ENCODE measurements around the gene HNF1B. TPM values are rescaled to one million over a fixed set of nuclear protein-coding genes. Genes with fewer than 3 reads are reported as not detected.
A peak's percentile ranks its signal among the peaks of the same experiment; 100 is the strongest.
"Not testable (repeated sequence)": the region's sequence is repeated elsewhere in the genome, so short reads cannot be mapped to it uniquely, and the experiment has no call there.

The HNF1B gene
- total RNA-seq, 1 experiment from 2014 or later = 91.4 TPM

DNA sequence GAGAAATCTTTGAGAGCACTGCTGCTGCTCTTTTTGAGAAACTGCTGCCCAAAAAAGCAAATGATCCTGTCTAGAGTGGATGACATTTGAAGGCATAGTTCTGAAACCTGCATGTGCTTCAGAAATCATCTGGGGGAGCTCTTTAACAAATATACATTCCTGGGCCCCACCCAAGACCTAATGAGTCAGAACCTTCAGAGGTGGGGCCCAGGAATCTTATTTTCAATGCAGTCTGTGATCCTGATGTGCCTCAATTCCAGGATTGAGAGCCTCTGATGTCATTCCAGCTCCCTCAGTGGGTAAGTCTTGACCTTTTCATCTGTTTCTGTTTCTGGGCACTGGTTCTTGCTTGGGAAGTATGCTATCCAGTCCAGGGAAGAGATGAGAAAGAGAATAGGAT lies 42.3 kb downstream of the HNF1B start:
- DNase-seq (ENCODE audit: low spot score) = peak; percentile 95

- peak; percentile 87 for DNase-seq (ENCODE audit: low spot score)
These were observed 43.4 kb downstream of the HNF1B start for GRCh38 chr17:37701496-37701898.

GRCh38 chr17:37700881-37701280 lies 44.0 kb downstream of the HNF1B start:
- no peak for DNase-seq (ENCODE audit: low spot score)

- DNase-seq (ENCODE audit: low spot score) = no peak
These were observed 45.4 kb downstream of the HNF1B start for GRCh38 chr17:37699285-37699973.

DNA sequence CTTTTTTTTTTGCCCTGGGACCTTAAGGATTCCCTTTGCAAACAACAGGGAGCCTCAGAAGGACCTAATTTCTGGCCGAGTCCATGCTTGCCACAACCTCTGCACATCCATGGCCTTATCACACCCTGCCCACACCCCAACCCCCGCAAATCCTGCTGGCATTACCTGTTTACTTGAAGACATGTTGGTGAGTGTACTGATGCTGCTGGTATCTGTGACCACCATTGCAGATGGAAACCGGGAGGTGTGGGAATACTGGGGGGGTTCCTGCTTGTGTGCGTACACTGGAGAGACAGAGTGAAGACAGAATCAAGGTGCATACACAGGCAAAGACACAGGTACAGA lies 46.0 kb downstream of the HNF1B start:
- DNase-seq (ENCODE audit: low spot score) = no peak

- DNase-seq (ENCODE audit: low spot score) = no peak
These were observed 46.5 kb downstream of the HNF1B start for GRCh38 chr17:37698132-37698910.

DNA sequence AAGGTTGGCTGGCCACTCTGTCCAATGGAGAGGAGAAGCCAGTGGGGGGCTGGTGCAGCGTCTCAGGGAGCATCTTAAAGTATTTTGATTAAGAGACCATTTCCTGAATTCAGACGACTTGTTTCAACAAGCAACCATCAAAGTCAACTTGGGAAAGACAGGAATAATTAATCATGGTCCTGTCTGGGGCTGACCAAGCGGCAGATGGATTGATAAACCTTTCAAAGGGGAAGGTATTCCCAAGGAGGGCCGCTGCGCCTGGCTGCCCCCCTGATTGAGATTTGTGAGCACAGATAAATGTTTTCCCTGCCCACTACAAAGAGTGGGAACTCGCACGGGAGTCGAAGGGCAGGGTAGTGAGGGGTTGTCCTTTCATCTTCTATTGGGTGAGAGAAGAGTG lies 47.5 kb downstream of the HNF1B start:
- no peak for DNase-seq (ENCODE audit: low spot score)

DNA sequence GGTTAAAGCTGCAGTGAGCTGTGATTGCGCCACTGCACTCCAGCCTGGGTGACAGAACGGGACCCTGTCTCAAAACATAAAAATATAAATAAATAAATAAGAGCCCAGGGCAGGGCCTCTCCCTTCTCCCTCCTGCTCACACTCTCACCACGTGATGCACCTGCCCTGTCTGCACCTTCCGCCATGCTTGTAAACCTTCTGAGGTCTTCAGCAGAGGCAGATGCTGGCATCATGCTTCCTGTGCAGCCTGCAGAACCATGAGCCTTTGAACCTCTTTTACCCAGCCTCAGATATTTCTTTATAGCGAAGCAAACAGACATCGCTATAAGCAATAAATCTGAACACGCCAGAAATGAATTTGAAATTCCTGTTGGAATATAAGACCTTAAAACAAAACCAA lies 48.5 kb downstream of the HNF1B start:
- no peak for DNase-seq (ENCODE audit: low spot score)

- DNase-seq (ENCODE audit: low spot score) = no peak
These were observed 49.1 kb downstream of the HNF1B start for GRCh38 chr17:37695726-37696125.

DNA sequence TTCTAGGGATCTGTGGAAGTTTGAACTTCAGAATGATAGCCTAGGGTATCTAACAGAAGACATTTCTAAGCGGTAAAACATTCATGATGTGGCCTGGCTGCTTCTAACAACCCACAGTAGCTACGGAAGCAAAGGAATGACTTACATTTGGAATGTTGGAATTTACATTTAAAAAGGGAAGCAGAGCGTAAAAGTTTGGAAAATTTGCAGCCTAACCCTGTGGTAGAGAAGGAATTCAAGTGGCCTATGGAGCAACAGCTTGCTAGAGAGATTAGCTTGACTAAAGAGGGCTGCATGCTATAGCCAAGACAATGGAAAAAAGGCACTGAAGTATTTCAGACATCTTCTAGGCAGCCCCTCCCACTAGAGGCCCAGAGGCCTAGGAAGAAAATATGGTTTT lies 50.1 kb downstream of the HNF1B start:
- no peak for DNase-seq (ENCODE audit: low spot score)

- no peak for DNase-seq (ENCODE audit: low spot score)
These were observed 51.5 kb downstream of the HNF1B start for GRCh38 chr17:37693328-37693727.

GRCh38 chr17:37691807-37692206 lies 53.1 kb downstream of the HNF1B start:
- DNase-seq (ENCODE audit: low spot score) = no peak

- DNase-seq (ENCODE audit: low spot score) = no peak
These were observed 55.5 kb downstream of the HNF1B start for GRCh38 chr17:37689317-37689716.

- no peak for DNase-seq (ENCODE audit: low spot score)
These were observed 61.3 kb downstream of the HNF1B start for GRCh38 chr17:37683454-37683984.

DNA sequence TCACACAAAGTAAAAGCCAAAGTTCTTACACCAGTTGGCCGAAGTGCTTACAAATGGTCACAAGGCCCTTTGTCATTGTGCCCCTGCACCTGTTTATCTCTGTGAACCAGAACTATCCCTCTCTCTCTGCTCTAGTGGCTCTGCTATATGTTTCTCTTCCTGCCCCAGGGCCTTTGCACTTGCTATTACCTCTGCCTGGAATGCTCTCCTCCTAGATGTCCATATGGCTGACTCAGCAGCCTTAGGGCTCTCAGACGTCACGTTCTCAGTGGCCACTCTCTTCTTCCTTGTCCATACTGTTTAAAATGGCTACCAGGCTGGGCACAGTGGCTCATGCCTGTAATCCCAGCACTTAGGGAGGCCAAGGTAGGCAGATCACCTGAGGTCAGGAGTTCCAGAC lies 62.9 kb downstream of the HNF1B start:
- DNase-seq (ENCODE audit: low spot score) = no peak

DNA sequence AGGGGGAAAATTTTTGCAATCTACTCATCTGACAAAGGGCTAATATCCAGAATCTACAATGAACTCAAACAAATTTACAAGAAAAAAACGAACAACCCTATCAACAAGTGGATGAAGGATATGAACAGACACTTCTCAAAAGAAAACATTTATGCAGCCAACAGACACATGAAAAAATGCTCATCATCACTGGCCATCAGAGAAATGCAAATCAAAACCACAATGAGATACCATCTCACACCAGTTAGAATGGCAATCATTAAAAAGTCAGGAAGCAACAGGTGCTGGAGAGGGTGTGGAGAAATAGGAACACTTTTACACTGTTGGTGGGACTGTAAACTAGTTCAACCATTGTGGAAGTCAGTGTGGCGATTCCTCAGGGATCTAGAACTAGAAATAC lies 64.9 kb downstream of the HNF1B start:
- not testable (repeated sequence) for DNase-seq (ENCODE audit: low spot score)

DNA sequence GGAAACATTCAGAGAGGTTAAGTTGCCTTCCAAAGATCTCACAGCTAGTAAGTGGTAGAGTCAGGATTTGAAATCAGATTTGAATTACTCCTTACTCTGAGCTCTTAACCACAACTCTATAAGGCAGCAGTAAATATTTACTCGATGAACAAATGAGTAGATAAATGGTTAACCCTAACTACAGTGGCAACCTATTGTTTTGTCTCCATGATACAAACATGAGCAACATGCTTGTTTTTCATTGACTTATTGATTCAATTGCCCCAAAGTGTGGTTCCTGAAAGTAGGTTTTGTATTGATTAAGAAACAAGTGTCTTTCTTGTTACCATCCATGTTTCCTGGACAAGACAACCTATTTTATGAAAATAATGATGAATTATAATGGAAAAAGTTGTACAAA lies 66.8 kb downstream of the HNF1B start:
- DNase-seq (ENCODE audit: low spot score) = no peak

DNA sequence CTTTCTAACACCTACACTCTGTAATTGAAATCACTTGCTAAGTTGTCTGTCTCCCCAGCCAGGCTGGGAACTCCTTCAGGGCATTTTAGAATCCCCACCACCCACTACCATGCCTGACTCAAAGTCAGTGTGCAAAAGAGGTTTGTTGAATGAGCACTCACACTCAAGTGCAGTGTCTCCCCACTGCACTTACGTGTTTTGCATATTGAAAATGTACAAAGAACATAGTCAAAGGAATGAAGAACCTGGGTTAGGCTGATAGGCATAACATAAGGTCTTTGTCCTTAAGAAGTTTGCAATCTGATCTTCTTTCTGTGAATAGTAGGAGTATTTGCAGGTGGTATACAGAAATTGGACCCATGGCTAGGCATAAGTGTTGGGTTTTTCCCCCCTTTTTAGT lies 67.8 kb downstream of the HNF1B start:
- no peak for DNase-seq (ENCODE audit: low spot score)

- no peak for DNase-seq (ENCODE audit: low spot score)
These were observed 68.5 kb downstream of the HNF1B start for GRCh38 chr17:37676115-37676925.

- DNase-seq (ENCODE audit: low spot score) = no peak
These were observed 70.3 kb downstream of the HNF1B start for GRCh38 chr17:37674511-37674910.

- DNase-seq (ENCODE audit: low spot score) = no peak
These were observed 71.5 kb downstream of the HNF1B start for GRCh38 chr17:37673386-37673785.

- no peak for DNase-seq (ENCODE audit: low spot score)
These were observed 72.2 kb downstream of the HNF1B start for GRCh38 chr17:37672548-37673078.
